K562 (cell line): Measurements from ENCODE around the gene UNC5B. TPM values are rescaled to one million over a fixed set of nuclear protein-coding genes. Genes with fewer than 3 reads are reported as not detected.

Experiments used
- BACH1 ChIP-seq: fragments of 200-800 bp; sonication (Bioruptor generic); IDR thresholded peaks from 2 replicates; pipeline ENCODE4 v1.6.1; 2016; ENCODE audit warnings: missing genetic modification characterization, missing compliant biosample characterization
- BCOR ChIP-seq: fragments of 450-650 bp; IDR thresholded peaks from 2 replicates; pipeline ENCODE4 v1.6.1; 2016
- CREBBP ChIP-seq: IDR thresholded peaks from one replicate; pipeline ENCODE4 v1.6.1; 2012; ENCODE audit warnings: low read depth, mild to moderate bottlenecking, control low read depth, inconsistent platforms, low read length
- CREM ChIP-seq: IDR thresholded peaks from 2 replicates; pipeline ENCODE4 v1.6.1; 2014; ENCODE audit warnings: antibody characterized with exemption, low read depth
- CXXC5 ChIP-seq: fragments of 250-450 bp; sonication (Bioruptor Pico); IDR thresholded peaks from 2 replicates; pipeline ENCODE4 v1.8.0; 2022; ENCODE audit warnings: inconsistent platforms, mild to moderate bottlenecking, moderate library complexity
- GTF2A2 ChIP-seq: IDR thresholded peaks from 2 replicates; pipeline ENCODE4 v1.6.1; 2016; ENCODE audit warnings: mild to moderate bottlenecking, missing genetic modification characterization, missing compliant biosample characterization
- JUND ChIP-seq, 2 experiments: IDR thresholded peaks; 2 replicates in 1 of 2; 3 replicates in 1 of 2; pipeline ENCODE4 v1.6.1; 2011; ENCODE audit warnings: borderline replicate concordance in 2 of 2, low read depth in 2 of 2, low read length in 2 of 2, improper control_type of control experiment in 1 of 2, missing biosample characterization in 1 of 2, missing genetic modification characterization in 1 of 2, missing genetic modification reagents in 1 of 2
- KLF16 ChIP-seq: IDR thresholded peaks from 2 replicates; pipeline ENCODE4 v1.6.1; 2016; ENCODE audit warnings: antibody characterized with exemption
- MXI1 ChIP-seq: IDR thresholded peaks from 2 replicates; pipeline ENCODE4 v1.6.1; 2011; ENCODE audit warnings: low read depth, mild to moderate bottlenecking, improper control_type of control experiment, low read length
- NR1H2 ChIP-seq: sonication (generic); formaldehyde crosslinking; IDR thresholded peaks from 2 replicates; pipeline ENCODE4 v1.4.0; 2020; ENCODE audit warnings: mild to moderate bottlenecking, missing genetic modification reagents
- NR2C1 ChIP-seq, 2 experiments: fragments of 450-650 bp; IDR thresholded peaks; 2 replicates each; pipeline ENCODE4 v1.6.1; 2017; ENCODE audit warnings: mild to moderate bottlenecking in 2 of 2, antibody characterized with exemption in 1 of 2, inconsistent platforms in 1 of 2, missing compliant biosample characterization in 1 of 2, missing genetic modification characterization in 1 of 2
- PTRF ChIP-seq: fragments of 450-650 bp; IDR thresholded peaks from 2 replicates; pipeline ENCODE4 v1.6.1; 2016; ENCODE audit warnings: mild to moderate bottlenecking, missing genetic modification characterization, missing compliant biosample characterization
- STAT5A ChIP-seq: IDR thresholded peaks from 2 replicates; pipeline ENCODE4 v1.6.1; 2012; ENCODE audit warnings: low read length, inconsistent platforms, borderline replicate concordance
- ZBTB49 ChIP-seq: sonication (generic); formaldehyde crosslinking; IDR thresholded peaks from 2 replicates; pipeline ENCODE4 v1.8.0; 2022; ENCODE audit warnings: missing genetic modification reagents, mild to moderate bottlenecking, borderline replicate concordance
- ZFP36 ChIP-seq: fragments of 150-350 bp; IDR thresholded peaks from 2 replicates; pipeline ENCODE4 v1.6.1; 2018; ENCODE audit warnings: low read length, low read depth; ENCODE audit not compliant: partially characterized antibody
- ZNF146 ChIP-seq: IDR thresholded peaks from one replicate; pipeline ENCODE4 v1.6.1; 2018; ENCODE audit warnings: missing compliant biosample characterization; ENCODE audit not compliant: unreplicated experiment
- polyA plus RNA-seq, 8 experiments: library from polyadenylated mRNA; depleted of rRNA in 4 of 8; stranded (reverse) in 5 of 8; unstranded in 3 of 8; fragments of >200 nt; fragmentation: Nextera tagmentation in 2 of 8; fragmentation: Illumina TruSeq in 1 of 8; extraction: Ambion mirVana in 2 of 8; extraction: Trizol in 1 of 8; gene quantifications; 2 replicates each; pipeline versions ENCODE4 v1.2.1 to v1.2.3, GENCODE V29; 2011 to 2014; ENCODE audit warnings: inconsistent platforms in 1 of 8, missing spikeins in 1 of 8
- total RNA-seq, 7 experiments: library from RNA; depleted of rRNA in 6 of 7; stranded (reverse); fragments of >200 nt in 6 of 7; fragmentation: Illumina TruSeq in 2 of 7; extraction: Trizol in 2 of 7; gene quantifications; 2 replicates each; pipeline versions ENCODE4 v1.2.1 to v1.2.3, GENCODE V29; 2011 to 2021; ENCODE audit warnings: low replicate concordance in 1 of 7
- TF ChIP-seq, protein P1 (sequence below): fragments of 250-450 bp; sonication (Bioruptor Pico); IDR thresholded peaks from 2 replicates; pipeline ENCODE4 v1.4.0; 2020; ENCODE audit warnings: mild to moderate bottlenecking, moderate library complexity
- TF ChIP-seq, protein P2 (sequence below): fragments of 250-450 bp; sonication (Bioruptor Pico); IDR thresholded peaks from 2 replicates; pipeline ENCODE4 v1.8.0; 2021; ENCODE audit warnings: moderate library complexity, mild to moderate bottlenecking, inconsistent platforms
- TF ChIP-seq, protein P3 (sequence below): fragments of 250-450 bp; sonication (Bioruptor Pico); IDR thresholded peaks from 2 replicates; pipeline ENCODE4 v1.4.0; 2020; ENCODE audit warnings: mild to moderate bottlenecking, moderate library complexity, borderline replicate concordance

Gene UNC5B
- total and polyA plus RNA-seq, 9 of the 15 experiments (the other 6 are each of a cell fraction or from before 2014, with no cell fraction given): 0.10 to 8.4 (median 2.1) TPM

DNA sequence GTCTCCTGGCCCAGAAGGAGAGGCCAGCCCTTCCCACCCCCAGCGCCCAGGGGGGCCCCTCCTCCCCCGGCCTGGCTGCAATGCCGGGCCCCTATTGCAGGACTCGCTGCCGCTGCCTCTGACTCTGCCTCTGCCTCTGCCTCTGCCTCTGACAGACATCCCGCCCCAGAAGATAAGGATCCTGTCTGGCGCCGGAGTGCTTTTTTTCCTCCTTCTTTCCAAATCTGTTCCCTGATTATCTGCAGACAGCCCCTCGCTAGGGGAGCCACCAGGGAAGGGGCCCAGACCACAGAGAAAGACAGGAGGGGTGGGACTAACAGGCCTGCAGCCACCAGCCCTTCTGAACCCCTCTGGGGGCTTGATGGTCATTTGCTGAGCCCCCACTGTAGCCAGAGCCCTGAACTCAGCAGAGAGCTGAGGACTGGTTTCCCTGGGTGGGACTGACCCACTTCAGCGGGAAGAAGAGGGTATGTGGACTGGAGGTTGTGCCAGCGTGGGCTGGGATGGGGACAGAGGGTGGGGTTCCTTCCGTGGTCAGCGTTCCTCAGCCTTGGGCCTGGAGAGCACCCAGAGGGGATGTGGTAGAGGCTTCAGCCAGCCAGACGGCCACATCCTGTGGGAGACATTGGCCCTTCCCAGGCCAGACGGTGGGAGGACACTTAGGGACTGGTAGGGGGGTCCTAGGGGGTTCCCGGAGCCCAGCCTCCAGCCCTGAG lies 22.8 kb downstream of the UNC5B start (continued):
- TF ChIP-seq, protein P1, sequence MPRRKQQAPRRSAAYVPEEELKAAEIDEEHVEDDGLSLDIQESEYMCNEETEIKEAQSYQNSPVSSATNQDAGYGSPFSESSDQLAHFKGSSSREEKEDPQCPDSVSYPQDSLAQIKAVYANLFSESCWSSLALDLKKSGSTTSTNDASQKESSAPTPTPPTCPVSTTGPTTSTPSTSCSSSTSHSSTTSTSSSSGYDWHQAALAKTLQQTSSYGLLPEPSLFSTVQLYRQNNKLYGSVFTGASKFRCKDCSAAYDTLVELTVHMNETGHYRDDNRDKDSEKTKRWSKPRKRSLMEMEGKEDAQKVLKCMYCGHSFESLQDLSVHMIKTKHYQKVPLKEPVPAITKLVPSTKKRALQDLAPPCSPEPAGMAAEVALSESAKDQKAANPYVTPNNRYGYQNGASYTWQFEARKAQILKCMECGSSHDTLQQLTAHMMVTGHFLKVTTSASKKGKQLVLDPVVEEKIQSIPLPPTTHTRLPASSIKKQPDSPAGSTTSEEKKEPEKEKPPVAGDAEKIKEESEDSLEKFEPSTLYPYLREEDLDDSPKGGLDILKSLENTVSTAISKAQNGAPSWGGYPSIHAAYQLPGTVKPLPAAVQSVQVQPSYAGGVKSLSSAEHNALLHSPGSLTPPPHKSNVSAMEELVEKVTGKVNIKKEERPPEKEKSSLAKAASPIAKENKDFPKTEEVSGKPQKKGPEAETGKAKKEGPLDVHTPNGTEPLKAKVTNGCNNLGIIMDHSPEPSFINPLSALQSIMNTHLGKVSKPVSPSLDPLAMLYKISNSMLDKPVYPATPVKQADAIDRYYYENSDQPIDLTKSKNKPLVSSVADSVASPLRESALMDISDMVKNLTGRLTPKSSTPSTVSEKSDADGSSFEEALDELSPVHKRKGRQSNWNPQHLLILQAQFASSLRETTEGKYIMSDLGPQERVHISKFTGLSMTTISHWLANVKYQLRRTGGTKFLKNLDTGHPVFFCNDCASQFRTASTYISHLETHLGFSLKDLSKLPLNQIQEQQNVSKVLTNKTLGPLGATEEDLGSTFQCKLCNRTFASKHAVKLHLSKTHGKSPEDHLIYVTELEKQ (CRISPR knock-in tag): no peak
- TF ChIP-seq PTRF (tag): no peak
- no peak for TF ChIP-seq BACH1
- TF ChIP-seq ZBTB49: no peak
- TF ChIP-seq CXXC5 (CRISPR knock-in tag): 0 out of 2 replicates have a peak, but pooled peaks have one; percentile 25
- TF ChIP-seq BCOR: no peak
- TF ChIP-seq NR1H2 (CRISPR knock-in tag): no peak
- TF ChIP-seq, protein P2, sequence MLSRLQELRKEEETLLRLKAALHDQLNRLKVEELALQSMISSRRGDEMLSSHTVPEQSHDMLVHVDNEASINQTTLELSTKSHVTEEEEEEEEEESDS (CRISPR knock-in tag): no peak
- 0 out of 2 replicates have a peak, but pooled peaks have one; percentile 14 for TF ChIP-seq CREM
- TF ChIP-seq ZFP36: no peak
- TF ChIP-seq JUND (IDR thresholded peaks at IDR 0.05; ENCODE audit: borderline replicate concordance, low read depth, low read length): peak; percentile 54
- peak; percentile 12; the same call in 1 of the 3 replicates for TF ChIP-seq JUND (tag; IDR thresholded peaks at IDR 0.05; ENCODE audit: borderline replicate concordance, low read depth, low read length)
- TF ChIP-seq CREBBP: no peak
- TF ChIP-seq, protein P3, sequence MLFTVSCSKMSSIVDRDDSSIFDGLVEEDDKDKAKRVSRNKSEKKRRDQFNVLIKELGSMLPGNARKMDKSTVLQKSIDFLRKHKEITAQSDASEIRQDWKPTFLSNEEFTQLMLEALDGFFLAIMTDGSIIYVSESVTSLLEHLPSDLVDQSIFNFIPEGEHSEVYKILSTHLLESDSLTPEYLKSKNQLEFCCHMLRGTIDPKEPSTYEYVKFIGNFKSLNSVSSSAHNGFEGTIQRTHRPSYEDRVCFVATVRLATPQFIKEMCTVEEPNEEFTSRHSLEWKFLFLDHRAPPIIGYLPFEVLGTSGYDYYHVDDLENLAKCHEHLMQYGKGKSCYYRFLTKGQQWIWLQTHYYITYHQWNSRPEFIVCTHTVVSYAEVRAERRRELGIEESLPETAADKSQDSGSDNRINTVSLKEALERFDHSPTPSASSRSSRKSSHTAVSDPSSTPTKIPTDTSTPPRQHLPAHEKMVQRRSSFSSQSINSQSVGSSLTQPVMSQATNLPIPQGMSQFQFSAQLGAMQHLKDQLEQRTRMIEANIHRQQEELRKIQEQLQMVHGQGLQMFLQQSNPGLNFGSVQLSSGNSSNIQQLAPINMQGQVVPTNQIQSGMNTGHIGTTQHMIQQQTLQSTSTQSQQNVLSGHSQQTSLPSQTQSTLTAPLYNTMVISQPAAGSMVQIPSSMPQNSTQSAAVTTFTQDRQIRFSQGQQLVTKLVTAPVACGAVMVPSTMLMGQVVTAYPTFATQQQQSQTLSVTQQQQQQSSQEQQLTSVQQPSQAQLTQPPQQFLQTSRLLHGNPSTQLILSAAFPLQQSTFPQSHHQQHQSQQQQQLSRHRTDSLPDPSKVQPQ (CRISPR knock-in tag): no peak
- no peak for TF ChIP-seq STAT5A
- no peak for TF ChIP-seq GTF2A2 (tag)
- TF ChIP-seq NR2C1 (IDR thresholded peaks at IDR 0.05): no peak
- no peak for TF ChIP-seq NR2C1 (tag; IDR thresholded peaks at IDR 0.05)
- TF ChIP-seq KLF16: no peak
- TF ChIP-seq ZNF146: no peak
- no peak for TF ChIP-seq MXI1
